NCI-H2196 treated with DMSO at 0.1 percent for 48 hours (cell line): ENCODE measurements around the gene CSTF1.
"Not testable (repeated sequence)": the region's sequence is repeated elsewhere in the genome, so short reads cannot be mapped to it uniquely, and the experiment has no call there.

Source experiments
- DNase-seq: peaks from one replicate; lab custom pipeline; 2025; ENCODE audit not compliant: unreplicated experiment; lab: John Stamatoyannopoulos, UW

Gene CSTF1

GRCh38 chr20:56403465-56403864 is 11.0 kb downstream of the CSTF1 start:
- no peak for DNase-seq

- not testable (repeated sequence) for DNase-seq
These were observed 12.9 kb downstream of the CSTF1 start for GRCh38 chr20:56405356-56405755.

GRCh38 chr20:56406910-56407309 is 14.5 kb downstream of the CSTF1 start:
- DNase-seq, result no peak

GRCh38 chr20:56409521-56409920 is 17.1 kb downstream of the CSTF1 start:
- DNase-seq, result no peak

- DNase-seq, result no peak
These were observed 17.5 kb downstream of the CSTF1 start for GRCh38 chr20:56409956-56410355.

- not testable (repeated sequence) for DNase-seq
These were observed 18.8 kb downstream of the CSTF1 start for GRCh38 chr20:56411287-56411686.

- no peak for DNase-seq
These were observed 19.5 kb downstream of the CSTF1 start, which contains the start of gene CASS4 for GRCh38 chr20:56411759-56412472. CASS4 (plus strand) TSS chr20:56412260; CDS start chr20:56412459, 199 bp downstream.

- no peak for DNase-seq
These were observed 20.0 kb downstream of the CSTF1 start for GRCh38 chr20:56412473-56412790.

- DNase-seq, result no peak
These were observed 20.5 kb downstream of the CSTF1 start for GRCh38 chr20:56412949-56413348.

- DNase-seq, result no peak
These were observed 22.7 kb downstream of the CSTF1 start for GRCh38 chr20:56414842-56415765.

- no peak for DNase-seq
These were observed 25.0 kb downstream of the CSTF1 start for GRCh38 chr20:56417402-56417801.

GRCh38 chr20:56417911-56418310 is 25.5 kb downstream of the CSTF1 start:
- no peak for DNase-seq

GRCh38 chr20:56418385-56418861 is 26.0 kb downstream of the CSTF1 start:
- no peak for DNase-seq

- DNase-seq, result no peak
These were observed 27.6 kb downstream of the CSTF1 start for GRCh38 chr20:56420028-56420427.

GRCh38 chr20:56420940-56421688 is 28.7 kb downstream of the CSTF1 start:
- no peak for DNase-seq

- DNase-seq, result no peak
These were observed 29.8 kb downstream of the CSTF1 start for GRCh38 chr20:56422076-56422823.

GRCh38 chr20:56422824-56423189 is 30.4 kb downstream of the CSTF1 start:
- no peak for DNase-seq

GRCh38 chr20:56423211-56423610 is 30.8 kb downstream of the CSTF1 start:
- no peak for DNase-seq

GRCh38 chr20:56423886-56424285 is 31.4 kb downstream of the CSTF1 start:
- no peak for DNase-seq

- no peak for DNase-seq
These were observed 32.5 kb downstream of the CSTF1 start for GRCh38 chr20:56424931-56425330.

GRCh38 chr20:56426026-56426425 is 33.6 kb downstream of the CSTF1 start:
- DNase-seq, result no peak
